Liver (tissue), 3 donors: Measurements from ENCODE around the gene KL.

Experiments used
- CTCF ChIP-seq: fragments of 150-350 bp; IDR thresholded peaks from 2 replicates; pipeline ENCODE4 v1.5.1; 2017; ENCODE audit warnings: improper control_type of control experiment, low read depth, low read length; ENCODE audit not compliant: missing input control
- GABPA ChIP-seq, 2 donors: IDR thresholded peaks in 1 of 2; conservative IDR thresholded peaks in 1 of 2; 2 replicates each; pipeline ENCODE4 v1.6.1; 2016; ENCODE audit warnings: antibody characterized with exemption in 2 of 2, mild to moderate bottlenecking in 1 of 2, moderate library complexity in 1 of 2
- JUND ChIP-seq, 2 donors: IDR thresholded peaks; 2 replicates each; pipeline ENCODE4 v1.6.1; 2016; ENCODE audit warnings: antibody characterized with exemption in 2 of 2
- donor health status: healthy.
- donor health status: healthy.

- TF ChIP-seq GABPA (IDR thresholded peaks at IDR 0.05 in 1 of 2, conservative IDR thresholded peaks at IDR 0.05 in 1 of 2) (no peak), CTCF (no peak), JUND (IDR thresholded peaks at IDR 0.05) (no peak)
Measured at GRCh38 chr13:33087790-33088189, 71.6 kb downstream of the KL start.
